Endodermal cell (in vitro differentiated cells): ENCODE results near the gene KIF1A. TPM values are rescaled to one million over a fixed set of nuclear protein-coding genes. Genes with fewer than 3 reads are reported as not detected.
A peak's percentile ranks its signal among the peaks of the same experiment; 100 is the strongest.

Source experiments
- DNase-seq: peaks from one replicate; pipeline ENCODE4 v3.0.0-alpha.2; 2017
- H3K27ac ChIP-seq: 2 replicates; pipeline ENCODE4 v1.5.1; 2013; ENCODE audit warnings: mild to moderate bottlenecking, low read depth, low read length, moderate library complexity
- H3K27me3 ChIP-seq: 2 replicates; pipeline ENCODE4 v1.6.1; 2013; ENCODE audit warnings: mild to moderate bottlenecking, low read length, moderate library complexity; ENCODE audit not compliant: insufficient read depth, control insufficient read depth, poor library complexity, severe bottlenecking
- H3K36me3 ChIP-seq: 2 replicates; pipeline ENCODE4 v1.7.0; 2013; ENCODE audit warnings: mild to moderate bottlenecking, low read length, moderate library complexity; ENCODE audit not compliant: control insufficient read depth, insufficient read depth
- H3K4me1 ChIP-seq: one replicate; pipeline ENCODE4 v1.7.0; 2013; ENCODE audit warnings: low read length; ENCODE audit not compliant: control insufficient read depth, insufficient read depth
- H3K4me3 ChIP-seq: 2 replicates; pipeline ENCODE4 v1.5.1; 2013; ENCODE audit warnings: mild to moderate bottlenecking, low read length, moderate library complexity
- H3K9ac ChIP-seq: 2 replicates; pipeline ENCODE4 v1.6.1; 2013; ENCODE audit warnings: mild to moderate bottlenecking, low read length, moderate library complexity; ENCODE audit not compliant: poor library complexity, severe bottlenecking; ENCODE audit errors: extremely low read depth
- H3K9me3 ChIP-seq: 2 replicates; pipeline ENCODE4 v1.6.1; 2013; ENCODE audit warnings: mild to moderate bottlenecking, low read length, moderate library complexity; ENCODE audit not compliant: control insufficient read depth
- H3K27ac Mint-ChIP-seq: 2 replicates; pipeline ENCODE4 v1.8.0; 2020; ENCODE audit warnings: mixed read lengths
- H3K27me3 Mint-ChIP-seq: 2 replicates; pipeline ENCODE4 v1.8.0; 2021; ENCODE audit warnings: mild to moderate bottlenecking, mixed read lengths; ENCODE audit not compliant: insufficient read depth
- H3K36me3 Mint-ChIP-seq: 2 replicates; pipeline ENCODE4 v1.8.0; 2020; ENCODE audit warnings: low read depth, mixed read lengths
- H3K4me1 Mint-ChIP-seq: 2 replicates; pipeline ENCODE4 v1.8.0; 2020; ENCODE audit warnings: mixed read lengths
- H3K4me3 Mint-ChIP-seq: 2 replicates; pipeline ENCODE4 v1.8.0; 2020; ENCODE audit warnings: mild to moderate bottlenecking, moderate library complexity, mixed read lengths
- H3K9me3 Mint-ChIP-seq: 2 replicates; pipeline ENCODE4 v1.8.0; 2020; ENCODE audit warnings: mild to moderate bottlenecking, mixed read lengths
- WGBS, 2 experiments: methylation state at CpG; one replicate each; pipeline versions ENCODE4 v1.1.5 to v1.1.7; 2013; ENCODE audit warnings: missing lambda C conversion rate in 2 of 2, mixed read lengths in 1 of 2; ENCODE audit not compliant: insufficient coverage in 1 of 2, insufficient read length in 1 of 2; 5-methylcytosine and 5-hydroxymethylcytosine counted together
- total RNA-seq, 2 donors: library from RNA; stranded (reverse); fragmentation: NEBNext Ultra II Directional in 1 of 2; extraction: Animal tissue kit (Norgen Biotek cat#: 25700) in 1 of 2; gene quantifications; 2 replicates in 1 of 2; 3 replicates in 1 of 2; pipeline ENCODE4 v1.2.1, GENCODE V29; 2021
- TF ChIP-seq, protein P1 (sequence below): fragments of 200-600 bp; sonication (generic); conservative IDR thresholded peaks from 2 replicates; pipeline ENCODE4 v1.5.0; 2021; ENCODE audit warnings: antibody characterized with exemption, mild to moderate bottlenecking

KIF1A gene
- total RNA-seq, 2 donors from 2014 or later, result 58.8 to 83.1 TPM

DNA sequence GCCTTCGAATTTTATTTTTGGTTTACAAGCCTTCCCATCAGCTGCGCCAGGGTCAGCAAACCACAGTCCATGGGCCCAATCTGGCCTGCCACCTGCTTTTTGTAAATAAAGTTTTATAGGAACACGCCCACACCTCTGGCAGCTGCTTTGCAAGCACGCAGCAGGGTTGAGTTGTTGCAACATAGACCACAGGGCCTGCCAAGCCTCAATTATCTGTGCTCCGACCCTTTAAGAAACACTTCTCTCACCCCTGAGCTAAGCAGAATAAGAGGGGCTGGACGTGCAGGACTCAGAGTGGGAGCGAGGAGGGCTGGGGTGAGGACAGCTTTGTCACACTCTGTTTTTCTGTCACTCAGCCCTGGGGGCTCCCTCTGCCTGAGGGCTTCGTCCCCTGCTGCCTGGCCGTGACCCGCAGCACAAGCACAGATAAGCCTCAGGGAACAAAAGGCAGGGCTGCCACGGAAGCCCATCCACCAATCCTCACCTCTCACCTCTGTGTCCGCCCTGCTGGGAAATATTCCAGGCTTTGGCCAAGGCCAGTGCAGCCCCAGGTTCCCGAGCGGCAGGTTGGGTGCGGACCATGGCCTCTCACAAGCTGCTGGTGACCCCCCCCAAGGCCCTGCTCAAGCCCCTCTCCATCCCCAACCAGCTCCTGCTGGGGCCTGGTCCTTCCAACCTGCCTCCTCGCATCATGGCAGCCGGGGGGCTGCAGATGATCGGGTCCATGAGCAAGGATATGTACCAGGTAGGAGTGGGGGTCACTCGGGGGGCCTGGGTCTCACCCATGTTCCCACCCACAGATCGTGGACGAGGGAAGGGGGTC, 48.5 kb upstream of the KIF1A start, which contains the start of gene AGXT:
TSS of gene AGXT (plus strand) at position 539 of the 823 bp plus-strand sequence. CDS start at position 581, 42 bp downstream.
- no peaks in the 10 kb centered on the region for H3K4me1 ChIP-seq
- peaks cover under 1% of the 10 kb centered on the region for H3K27me3 ChIP-seq
- peak; percentile 44 for DNase-seq
- H3K36me3 Mint-ChIP-seq, result no peaks in the 10 kb centered on the region
- H3K9me3 Mint-ChIP-seq, result no peaks in the 10 kb centered on the region
- peaks cover 5% of the 10 kb centered on the region for H3K27me3 Mint-ChIP-seq
- no peak within 1 kb of the TSS for H3K4me3 Mint-ChIP-seq
- no peaks in the 10 kb centered on the region for H3K36me3 ChIP-seq
- no peak within 1 kb of the TSS for H3K27ac ChIP-seq
- peaks cover 9% of the 10 kb centered on the region for H3K4me1 Mint-ChIP-seq
- H3K4me3 ChIP-seq, result no peak within 1 kb of the TSS
- no peaks in the 10 kb centered on the region for H3K9me3 ChIP-seq
- no peak within 1 kb of the TSS for H3K9ac ChIP-seq
- 83% methylated on average over 15 to 21 of the region's 21 CpGs for WGBS, 2 experiments
- H3K27ac Mint-ChIP-seq, result no peak within 1 kb of the TSS
- TF ChIP-seq, protein P1, sequence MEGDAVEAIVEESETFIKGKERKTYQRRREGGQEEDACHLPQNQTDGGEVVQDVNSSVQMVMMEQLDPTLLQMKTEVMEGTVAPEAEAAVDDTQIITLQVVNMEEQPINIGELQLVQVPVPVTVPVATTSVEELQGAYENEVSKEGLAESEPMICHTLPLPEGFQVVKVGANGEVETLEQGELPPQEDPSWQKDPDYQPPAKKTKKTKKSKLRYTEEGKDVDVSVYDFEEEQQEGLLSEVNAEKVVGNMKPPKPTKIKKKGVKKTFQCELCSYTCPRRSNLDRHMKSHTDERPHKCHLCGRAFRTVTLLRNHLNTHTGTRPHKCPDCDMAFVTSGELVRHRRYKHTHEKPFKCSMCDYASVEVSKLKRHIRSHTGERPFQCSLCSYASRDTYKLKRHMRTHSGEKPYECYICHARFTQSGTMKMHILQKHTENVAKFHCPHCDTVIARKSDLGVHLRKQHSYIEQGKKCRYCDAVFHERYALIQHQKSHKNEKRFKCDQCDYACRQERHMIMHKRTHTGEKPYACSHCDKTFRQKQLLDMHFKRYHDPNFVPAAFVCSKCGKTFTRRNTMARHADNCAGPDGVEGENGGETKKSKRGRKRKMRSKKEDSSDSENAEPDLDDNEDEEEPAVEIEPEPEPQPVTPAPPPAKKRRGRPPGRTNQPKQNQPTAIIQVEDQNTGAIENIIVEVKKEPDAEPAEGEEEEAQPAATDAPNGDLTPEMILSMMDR, result no peak

DNA sequence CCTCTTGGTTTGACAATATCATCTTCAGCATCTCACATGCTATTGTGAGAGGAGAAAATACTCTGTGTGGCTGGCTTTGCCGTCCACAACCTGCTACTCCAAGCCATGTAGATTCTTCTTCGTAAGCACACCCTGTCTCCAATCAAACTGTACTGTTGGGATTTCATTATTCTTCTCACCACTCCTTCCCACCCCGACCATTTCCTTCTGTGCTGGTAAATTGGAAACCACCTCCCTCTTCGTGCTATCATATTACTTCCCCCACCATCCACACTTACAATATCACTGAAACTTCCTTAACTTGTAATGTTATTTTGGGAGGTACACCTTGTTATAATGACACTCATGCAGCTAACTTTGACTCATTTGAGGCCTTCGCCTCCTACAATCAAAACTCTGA, 45.4 kb upstream of the KIF1A start:
- no peak overlapping the region for H3K27ac ChIP-seq
- H3K4me1 Mint-ChIP-seq, result peaks cover 14% of the 10 kb centered on the region
- WGBS, 2 experiments, result 92 to 93% methylated on average over 4 to 5 of the region's 5 CpGs
- no peak overlapping the region for H3K27ac Mint-ChIP-seq
- TF ChIP-seq, protein P1, result no peak
- no peaks in the 10 kb centered on the region for H3K36me3 ChIP-seq
- no peak overlapping the region for H3K4me3 ChIP-seq
- no peaks in the 10 kb centered on the region for H3K9me3 ChIP-seq
- DNase-seq, result no peak
- no peaks in the 10 kb centered on the region for H3K9me3 Mint-ChIP-seq
- H3K27me3 Mint-ChIP-seq, result peaks cover 12% of the 10 kb centered on the region
- no peaks in the 10 kb centered on the region for H3K4me1 ChIP-seq
- H3K27me3 ChIP-seq, result peaks cover 7% of the 10 kb centered on the region
- no peak overlapping the region for H3K9ac ChIP-seq
- H3K4me3 Mint-ChIP-seq, result no peak overlapping the region
- no peaks in the 10 kb centered on the region for H3K36me3 Mint-ChIP-seq

DNA sequence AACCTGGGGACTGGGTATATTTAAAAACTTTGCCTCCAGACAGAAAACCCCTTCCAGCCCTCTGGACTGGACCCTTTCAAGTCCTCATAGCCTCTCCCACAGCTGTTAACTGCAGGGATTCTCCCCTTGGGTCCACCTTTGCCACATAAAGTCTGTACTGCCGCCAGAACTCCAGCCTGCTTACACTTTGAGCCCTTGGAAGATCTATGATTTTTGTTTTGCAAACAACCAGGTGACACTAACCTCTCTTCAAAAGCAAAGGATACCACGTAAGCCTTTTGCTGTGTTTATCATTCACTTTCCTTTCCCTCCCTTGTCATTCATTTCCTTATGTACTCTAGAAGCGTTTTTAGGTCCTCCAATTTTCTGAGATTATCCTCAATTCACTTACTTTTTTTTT, 44.5 kb upstream of the KIF1A start:
- DNase-seq, result no peak
- Mint-ChIP-seq H3K27me3 (peaks cover 16% of the 10 kb centered on the region), H3K4me1 (peaks cover 14% of the 10 kb centered on the region), H3K9me3 (no peaks in the 10 kb centered on the region), H3K4me3 (no peak overlapping the region), H3K27ac (no peak overlapping the region), H3K36me3 (no peaks in the 10 kb centered on the region)
- Histone ChIP-seq H3K4me1 (no peaks in the 10 kb centered on the region), H3K36me3 (no peaks in the 10 kb centered on the region), H3K4me3 (no peak overlapping the region), H3K27me3 (peaks cover 7% of the 10 kb centered on the region), H3K9me3 (no peaks in the 10 kb centered on the region), H3K9ac (no peak overlapping the region), H3K27ac (no peak overlapping the region)
- 81 to 94% methylated on average over 2 to 3 of the region's 3 CpGs for WGBS, 2 experiments
- TF ChIP-seq, protein P1, result no peak
